K562 (cell line): ENCODE data around the gene TICAM1. TPM values are rescaled to one million over a fixed set of nuclear protein-coding genes. Genes with fewer than 3 reads are reported as not detected.

Experiments
- ATAC-seq: fragments of 200-7000 bp; cut with Tn5 transposase; 3 replicates; pipeline ENCODE4 v1.9.1; 2020; ENCODE audit warnings: moderate library complexity
- BruUV-seq: library from RNA; stranded (reverse); fragments of 400-500 nt; replicated peaks from 2 replicates; lab custom pipeline; 2021; lab: Mats Ljungman, UMichigan
- CTCF ChIA-PET: fragments of 300-600 bp; formaldehyde crosslinking; extraction: SDS; loops from one replicate; lab custom pipeline; 2021; ENCODE audit warnings: low intra/inter-chr PET ratio; lab: Yijun Ruan, JAX
- POLR2A ChIA-PET: fragments of 300-600, 350-650 bp; sonication (Branson Sonifier 250); formaldehyde crosslinking; extraction: SDS; loops from one replicate; lab custom pipeline; 2021; ENCODE audit warnings: antibody characterized with exemption, inconsistent platforms; lab: Yijun Ruan, JAX
- DNase-seq, 4 experiments: peaks; one replicate each; pipeline versions ENCODE4 v3.0.0 to v3.0.0-alpha.2; 2011 to 2018; ENCODE audit warnings: low spot score in 3 of 4, mixed read lengths in 3 of 4; ENCODE audit errors: extremely low read depth in 1 of 4
- FAIRE-seq: peaks from 2 replicates; lab custom pipeline; 2011; peaks lifted over from hg19 to GRCh38; lab: Jason Lieb, UNC
- H2AFZ ChIP-seq: 2 replicates; pipeline ENCODE4 v1.6.0; 2011; ENCODE audit warnings: low read depth, low read length, control low read depth, inconsistent platforms
- H3K27ac ChIP-seq: fragments of 200-600 bp; 3 replicates; pipeline ENCODE4 v1.8.0; 2011; ENCODE audit warnings: low read depth, mild to moderate bottlenecking, control low read depth, inconsistent platforms, low read length, moderate library complexity, mixed read lengths; ENCODE audit errors: extremely low read depth
- H3K27me3 ChIP-seq, 2 experiments: fragments of 300-600 bp in 1 of 2; 2 replicates in 1 of 2; 3 replicates in 1 of 2; pipeline versions ENCODE4 v1.6.0 to v1.8.0; 2011; ENCODE audit warnings: inconsistent platforms in 2 of 2, low read length in 2 of 2, mild to moderate bottlenecking in 1 of 2, mixed read lengths in 1 of 2, moderate library complexity in 1 of 2; ENCODE audit not compliant: control insufficient read depth in 2 of 2, insufficient read depth in 2 of 2
- H3K36me3 ChIP-seq: fragments of 300-600 bp; 3 replicates; pipeline ENCODE4 v1.8.0; 2011; ENCODE audit warnings: mild to moderate bottlenecking, low read length, inconsistent platforms; ENCODE audit not compliant: control insufficient read depth, insufficient read depth
- H3K4me1 ChIP-seq, 2 experiments: fragments of 200-600 bp in 1 of 2; replicated peaks in 1 of 2; 2 replicates in 1 of 2; 3 replicates in 1 of 2; pipeline versions ENCODE4 v1.5.1 to v1.8.0; 2011; ENCODE audit warnings: inconsistent platforms in 2 of 2, low read length in 2 of 2, mild to moderate bottlenecking in 1 of 2, mixed read lengths in 1 of 2, moderate library complexity in 1 of 2; ENCODE audit not compliant: control insufficient read depth in 2 of 2, insufficient read depth in 2 of 2
- H3K4me2 ChIP-seq: 2 replicates; pipeline ENCODE4 v1.6.1; 2011; ENCODE audit warnings: low read length, control low read depth, inconsistent platforms, mixed read lengths; ENCODE audit not compliant: insufficient read depth
- H3K4me3 ChIP-seq: fragments of 200-600 bp; sonication (generic), shearing (Covaris generic); 2 replicates; pipeline ENCODE4 v1.5.1; 2016; ENCODE audit warnings: control low read depth, inconsistent platforms
- H3K79me2 ChIP-seq: fragments of 200-600 bp; 3 replicates; pipeline ENCODE4 v1.8.0; 2011; ENCODE audit warnings: low read length, inconsistent platforms; ENCODE audit not compliant: control insufficient read depth, insufficient read depth
- H3K9ac ChIP-seq, 2 experiments: 2 replicates each; pipeline versions ENCODE4 v1.6.0 to v1.6.1; 2011; ENCODE audit warnings: low read depth in 2 of 2, low read length in 2 of 2, control low read depth in 1 of 2, inconsistent platforms in 1 of 2, mild to moderate bottlenecking in 1 of 2, mixed read lengths in 1 of 2; ENCODE audit not compliant: insufficient read depth in 1 of 2
- H3K9me1 ChIP-seq: one replicate; pipeline ENCODE4 v1.6.0; 2011; ENCODE audit warnings: inconsistent platforms, mild to moderate bottlenecking, low read length, moderate library complexity; ENCODE audit not compliant: control insufficient read depth, insufficient read depth
- H3K9me3 ChIP-seq: replicated peaks from 2 replicates; pipeline ENCODE4 v1.5.1; 2011; ENCODE audit warnings: low read depth, low read length, inconsistent platforms; ENCODE audit not compliant: control insufficient read depth, insufficient read depth
- H4K20me1 ChIP-seq: replicated peaks from 2 replicates; pipeline ENCODE4 v1.6.1; 2011; ENCODE audit warnings: low read length, inconsistent platforms, mixed read lengths; ENCODE audit not compliant: control insufficient read depth, insufficient read depth
- BHLHE40 ChIP-seq: IDR thresholded peaks from 2 replicates; pipeline ENCODE4 v1.6.1; 2011; ENCODE audit warnings: low read length, improper control_type of control experiment
- E2F1 ChIP-seq: sonication (generic); formaldehyde crosslinking; IDR thresholded peaks from 2 replicates; pipeline ENCODE4 v1.8.1; 2023; ENCODE audit warnings: mild to moderate bottlenecking, missing genetic modification reagents, moderate library complexity
- HSF4 ChIP-seq: fragments of 250-450 bp; sonication (Bioruptor Pico); IDR thresholded peaks from 2 replicates; pipeline ENCODE4 v2.1.2; 2022; ENCODE audit warnings: mild to moderate bottlenecking, moderate library complexity, borderline replicate concordance
- LARP7 ChIP-seq: fragments of 450-650 bp; IDR thresholded peaks from 2 replicates; pipeline ENCODE4 v1.6.1; 2016
- MTA3 ChIP-seq: fragments of 450-650 bp; formaldehyde crosslinking; IDR thresholded peaks from 2 replicates; pipeline ENCODE4 v1.6.1; 2017; ENCODE audit warnings: mild to moderate bottlenecking, borderline replicate concordance
- MXI1 ChIP-seq: IDR thresholded peaks from 2 replicates; pipeline ENCODE4 v1.6.1; 2011; ENCODE audit warnings: low read depth, mild to moderate bottlenecking, improper control_type of control experiment, low read length
- NR2C1 ChIP-seq, 2 experiments: fragments of 450-650 bp; IDR thresholded peaks; 2 replicates each; pipeline ENCODE4 v1.6.1; 2017; ENCODE audit warnings: mild to moderate bottlenecking in 2 of 2, antibody characterized with exemption in 1 of 2, inconsistent platforms in 1 of 2, missing compliant biosample characterization in 1 of 2, missing genetic modification characterization in 1 of 2
- PHF20 ChIP-seq: fragments of 450-650 bp; IDR thresholded peaks from 2 replicates; pipeline ENCODE4 v1.6.1; 2018; ENCODE audit not compliant: partially characterized antibody
- PML ChIP-seq: IDR thresholded peaks from 2 replicates; pipeline ENCODE4 v1.6.1; 2012; ENCODE audit warnings: low read length, inconsistent platforms
- TBL1XR1 ChIP-seq, 2 experiments: IDR thresholded peaks; 2 replicates each; pipeline ENCODE4 v1.6.1; 2012; ENCODE audit warnings: improper control_type of control experiment in 2 of 2, low read length in 2 of 2, mild to moderate bottlenecking in 1 of 2
- ZNF449 ChIP-seq: fragments of 250-450 bp; sonication (Bioruptor Pico); IDR thresholded peaks from 2 replicates; pipeline ENCODE4 v1.8.0; 2022; ENCODE audit warnings: moderate library complexity, mild to moderate bottlenecking, inconsistent platforms
- WGBS: fragments of 100-300 bp; shearing (Covaris generic); methylation state at CpG from one replicate; pipeline ENCODE4 v1.1.6; 2016; ENCODE audit warnings: low coverage, mixed read lengths; ENCODE audit not compliant: insufficient coverage; ENCODE audit errors: missing lambda C conversion rate; 5-methylcytosine and 5-hydroxymethylcytosine counted together
- in situ Hi-C: fragments of 300-500 bp; cut with MboI; formaldehyde crosslinking; loops from 4 replicates; pipeline ENCODE4 v1.15.0; 2018; ENCODE audit warnings: inconsistent platforms, mixed read lengths
- intact Hi-C: fragments of 100-400 bp; cut with micrococcal nuclease; formaldehyde crosslinking; loops from 2 replicates; pipeline ENCODE4 v1.14.2; 2022
- polyA plus RNA-seq, 8 experiments: library from polyadenylated mRNA; depleted of rRNA in 4 of 8; stranded (reverse) in 5 of 8; unstranded in 3 of 8; fragments of >200 nt; fragmentation: Nextera tagmentation in 2 of 8; fragmentation: Illumina TruSeq in 1 of 8; extraction: Ambion mirVana in 2 of 8; extraction: Trizol in 1 of 8; gene quantifications; 2 replicates each; pipeline versions ENCODE4 v1.2.1 to v1.2.3, GENCODE V29; 2011 to 2014; ENCODE audit warnings: inconsistent platforms in 1 of 8, missing spikeins in 1 of 8
- total RNA-seq, 7 experiments: library from RNA; depleted of rRNA in 6 of 7; stranded (reverse); fragments of >200 nt in 6 of 7; fragmentation: Illumina TruSeq in 2 of 7; extraction: Trizol in 2 of 7; gene quantifications; 2 replicates each; pipeline versions ENCODE4 v1.2.1 to v1.2.3, GENCODE V29; 2011 to 2021; ENCODE audit warnings: low replicate concordance in 1 of 7
- TF ChIP-seq, protein P1 (sequence below): fragments of 450-650 bp; formaldehyde crosslinking; IDR thresholded peaks from 2 replicates; pipeline ENCODE4 v1.4.0; 2020; ENCODE audit warnings: mild to moderate bottlenecking
- TF ChIP-seq, protein P2 (sequence below): fragments of 450-650 bp; conservative IDR thresholded peaks from 2 replicates; pipeline ENCODE4 v1.6.1; 2016; ENCODE audit warnings: missing genetic modification characterization, low read depth, mild to moderate bottlenecking, missing compliant biosample characterization, moderate library complexity

TICAM1 gene
- total and polyA plus RNA-seq, 9 of the 15 experiments (the other 6 are each of a cell fraction or from before 2014, with no cell fraction given) = 0.07 to 11.6 (median 1.5) TPM

GRCh38 chr19:4791183-4792018, 40.1 kb downstream of the TICAM1 start, which contains the start of gene FEM1A:
FEM1A (plus strand) TSS chr19:4791734; CDS start chr19:4791855, 121 bp downstream.
- peaks cover 19% of the 10 kb centered on the region for H4K20me1 ChIP-seq
- H3K4me1 ChIP-seq = peaks cover 14 to 49% of the 10 kb centered on the region in 2 experiments
- no TSS peak for BruUV-seq
- ChIA-PET CTCF (interaction anchor here (0.6 to 2.3 kb wide), 5 partner anchors 54 to 268 kb away, joined by 3 to 28 read pairs (median 5); partner anchors contain the start of gene DPP9), POLR2A (interaction anchor here (0.6 to 1.4 kb wide), 15 partner anchors 9 to 900 kb away, joined by 3 to 10 read pairs (median 5); partner anchors contain the start of gene DPP9)
- peak; percentile 93 to 100 (median 95) for DNase-seq
- peak within 1 kb of the TSS; percentile 93 for H3K4me3 ChIP-seq
- no peaks in the 10 kb centered on the region for H3K9me1 ChIP-seq
- ATAC-seq = peak; percentile 98
- peak within 1 kb of the TSS; percentile 95 to 100 for H3K9ac ChIP-seq
- WGBS = under 1% methylated on average over 58 of the region's 80 CpGs
- peak; percentile 100 for FAIRE-seq
- H3K27ac ChIP-seq = peak within 1 kb of the TSS; percentile 98
- H3K36me3 ChIP-seq = peaks cover 41% of the 10 kb centered on the region; the same call in 2 of the 3 replicates
- H3K9me3 ChIP-seq = no peaks in the 10 kb centered on the region
- H3K79me2 ChIP-seq = peaks cover 48% of the 10 kb centered on the region
- peak within 1 kb of the TSS; percentile 68 for H2AFZ ChIP-seq
- intact Hi-C loops (loop anchor here (1.0 kb wide), 1 partner anchor 59 kb away; no protein-coding TSS in a partner anchor), in situ Hi-C loops (loop anchor here (5.0 to 10.0 kb wide), 2 partner anchors 59 to 217 kb away; no protein-coding TSS in a partner anchor)
- H3K4me2 ChIP-seq = peak within 1 kb of the TSS; percentile 88
- no peaks in the 10 kb centered on the region for H3K27me3 ChIP-seq
- TF ChIP-seq BHLHE40 = peak; percentile 52
- peak; percentile 98 for TF ChIP-seq NR2C1 (IDR thresholded peaks at IDR 0.05)
- peak; percentile 99 for TF ChIP-seq NR2C1 (tag; IDR thresholded peaks at IDR 0.05)
- TF ChIP-seq LARP7 = no peak
- TF ChIP-seq TBL1XR1 (IDR thresholded peaks at IDR 0.05; ENCODE audit: low read length in 2 of 2) = peak in 1 of 2 experiments; percentile 51; a peak in 2 of 4 replicates
- peak; percentile 83 for TF ChIP-seq PHF20
- TF ChIP-seq MTA3 = peak; percentile 90; the same call in 1 of the 2 replicates
- TF ChIP-seq, protein P1, sequence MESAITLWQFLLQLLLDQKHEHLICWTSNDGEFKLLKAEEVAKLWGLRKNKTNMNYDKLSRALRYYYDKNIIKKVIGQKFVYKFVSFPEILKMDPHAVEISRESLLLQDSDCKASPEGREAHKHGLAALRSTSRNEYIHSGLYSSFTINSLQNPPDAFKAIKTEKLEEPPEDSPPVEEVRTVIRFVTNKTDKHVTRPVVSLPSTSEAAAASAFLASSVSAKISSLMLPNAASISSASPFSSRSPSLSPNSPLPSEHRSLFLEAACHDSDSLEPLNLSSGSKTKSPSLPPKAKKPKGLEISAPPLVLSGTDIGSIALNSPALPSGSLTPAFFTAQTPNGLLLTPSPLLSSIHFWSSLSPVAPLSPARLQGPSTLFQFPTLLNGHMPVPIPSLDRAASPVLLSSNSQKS = no peak; the same call in 1 of the 2 replicates
- peak; percentile 35; the same call in 1 of the 2 replicates for TF ChIP-seq MXI1
- peak; percentile 71; the same call in 1 of the 2 replicates for TF ChIP-seq HSF4
- TF ChIP-seq ZNF449 (CRISPR knock-in tag) = peak; percentile 73; the same call in 1 of the 2 replicates
- TF ChIP-seq PML = 0 out of 2 replicates have a peak, but pooled peaks have one; percentile 31
- TF ChIP-seq, protein P2, sequence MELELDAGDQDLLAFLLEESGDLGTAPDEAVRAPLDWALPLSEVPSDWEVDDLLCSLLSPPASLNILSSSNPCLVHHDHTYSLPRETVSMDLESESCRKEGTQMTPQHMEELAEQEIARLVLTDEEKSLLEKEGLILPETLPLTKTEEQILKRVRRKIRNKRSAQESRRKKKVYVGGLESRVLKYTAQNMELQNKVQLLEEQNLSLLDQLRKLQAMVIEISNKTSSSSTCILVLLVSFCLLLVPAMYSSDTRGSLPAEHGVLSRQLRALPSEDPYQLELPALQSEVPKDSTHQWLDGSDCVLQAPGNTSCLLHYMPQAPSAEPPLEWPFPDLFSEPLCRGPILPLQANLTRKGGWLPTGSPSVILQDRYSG (tag) = peak; percentile 97
- TF ChIP-seq E2F1 (CRISPR knock-in tag) = peak; percentile 64
